GM19397 (cell line): ENCODE measurements around the gene ADD2.

Source experiments
- ATAC-seq: cut with Tn5 transposase; IDR thresholded peaks from one replicate; pipeline ENCODE4 v1.9.1; 2021; ENCODE audit warnings: mild to moderate bottlenecking, moderate library complexity; ENCODE audit not compliant: unreplicated experiment

The ADD2 gene

DNA sequence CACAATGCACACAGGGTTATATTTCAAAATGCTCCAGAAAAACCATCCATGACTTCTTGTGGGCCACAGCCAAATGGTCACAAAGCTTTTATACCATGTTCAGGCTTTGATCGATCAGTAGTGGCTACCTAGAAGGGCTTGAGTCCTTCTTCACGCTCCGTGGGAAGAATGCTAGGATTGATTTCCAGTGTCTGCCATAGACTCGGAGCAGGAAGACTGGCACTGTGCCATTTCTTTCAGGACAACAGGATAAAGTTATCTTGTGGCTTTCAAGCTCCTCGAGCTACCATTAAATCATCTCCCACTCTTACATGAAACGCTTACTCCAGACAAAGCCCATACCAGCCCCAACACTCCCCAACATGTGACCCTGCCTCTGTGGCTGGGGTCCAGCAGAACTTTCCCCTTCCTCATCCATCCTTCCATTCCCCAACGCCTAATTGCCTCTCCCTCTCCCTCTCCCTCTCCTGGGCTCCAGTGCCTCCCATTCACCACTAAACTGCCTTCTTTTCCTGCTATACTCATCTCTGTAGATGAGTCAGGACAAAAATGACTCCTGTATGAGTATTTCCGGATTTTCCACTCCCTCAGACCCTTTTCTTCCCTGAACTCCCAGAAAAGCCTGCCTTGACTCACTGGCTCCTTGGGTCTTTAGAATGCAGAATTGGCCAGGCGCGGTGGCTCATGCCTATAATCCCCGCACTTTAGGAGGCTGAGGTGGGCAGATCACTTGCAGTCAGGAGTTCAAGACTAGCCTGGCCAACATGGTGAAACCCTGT, 40.9 kb downstream of the ADD2 start:
- ATAC-seq = no peak

DNA sequence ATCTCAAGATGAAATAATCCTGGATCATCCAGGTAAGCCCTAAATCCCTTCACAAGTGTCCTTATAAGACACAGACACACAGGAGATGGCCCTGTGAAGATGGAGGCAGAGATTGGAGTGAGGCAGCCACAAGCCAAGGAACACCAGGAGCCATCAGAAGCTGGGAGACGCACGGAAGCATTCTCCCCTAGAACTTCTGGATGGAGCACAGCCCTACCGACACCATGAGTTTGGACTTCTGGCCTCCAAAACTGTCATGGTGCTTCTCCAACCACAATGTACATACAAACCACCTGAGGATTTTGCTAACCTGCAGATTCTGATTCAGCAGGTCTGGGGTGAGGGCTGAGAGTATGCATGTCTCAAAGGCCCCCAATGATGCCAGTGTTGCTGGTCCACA, 42.5 kb downstream of the ADD2 start:
- ATAC-seq = no peak

DNA sequence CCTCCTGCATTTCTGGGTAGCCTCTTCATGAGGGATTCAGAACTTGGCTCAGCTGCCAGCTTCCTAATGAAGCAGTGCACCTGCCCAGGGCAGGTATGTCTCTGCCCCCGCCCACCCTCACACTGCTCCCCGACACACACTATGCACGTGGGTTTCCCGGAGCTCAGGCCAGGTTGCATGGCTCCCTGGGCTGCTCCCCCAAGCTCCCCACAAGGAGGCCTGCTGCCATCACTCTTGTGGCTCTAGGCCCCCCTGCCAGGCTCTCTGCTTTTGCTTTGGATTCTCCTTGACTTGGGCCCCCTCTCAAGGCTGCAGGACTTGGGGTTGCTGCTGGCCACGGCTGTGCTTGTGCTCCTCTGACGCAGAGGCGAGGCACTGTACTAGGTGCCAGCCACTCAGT, 43.6 kb downstream of the ADD2 start:
- no peak for ATAC-seq

DNA sequence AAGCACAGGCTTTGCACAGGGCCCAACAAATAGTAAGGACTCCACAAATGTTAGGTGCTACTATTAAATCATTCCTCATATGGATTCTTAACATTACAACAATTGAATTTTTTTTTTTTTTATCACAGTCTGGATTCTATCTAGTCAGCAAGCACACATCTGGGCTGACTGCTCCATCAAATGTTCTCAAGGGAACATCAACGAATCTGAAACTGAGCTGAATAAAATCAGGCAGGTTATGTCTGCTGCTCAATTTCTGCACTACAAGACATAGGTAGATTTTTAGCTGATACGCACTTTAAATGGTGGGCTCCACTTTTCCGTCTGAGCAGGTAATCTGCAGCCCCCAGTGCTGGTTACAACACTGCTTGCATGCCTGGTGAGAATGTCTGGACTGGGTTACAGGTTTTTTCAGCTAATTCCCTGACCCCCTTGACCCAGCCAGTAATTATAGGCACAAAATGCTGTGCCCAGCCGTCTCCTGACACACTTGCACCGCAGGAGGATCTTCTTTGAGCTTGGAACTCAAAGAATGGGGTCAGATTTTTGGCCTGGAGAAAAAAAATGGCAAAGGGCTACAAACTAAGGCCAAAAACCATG, 44.6 kb downstream of the ADD2 start:
- no peak for ATAC-seq

DNA sequence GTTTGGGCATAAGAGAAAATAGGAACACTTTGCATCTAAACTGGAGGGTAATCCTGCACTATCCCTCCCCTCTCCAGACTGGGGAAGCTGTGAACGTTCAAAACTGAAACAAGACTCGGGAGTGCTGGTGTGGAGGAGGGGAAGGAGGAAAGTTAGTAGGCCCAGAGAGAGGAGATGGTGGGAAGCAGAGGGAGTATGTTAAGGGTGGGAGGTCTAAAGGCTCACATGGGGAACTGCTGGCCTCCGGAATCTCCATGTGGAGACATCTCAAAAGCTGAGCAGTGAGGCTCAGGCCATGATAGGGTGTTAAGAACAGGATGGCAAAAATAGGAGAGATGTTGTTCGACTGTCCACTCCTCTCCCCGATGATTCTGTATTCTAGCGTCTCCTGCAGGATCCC, 47.9 kb downstream of the ADD2 start:
- ATAC-seq = no peak

DNA sequence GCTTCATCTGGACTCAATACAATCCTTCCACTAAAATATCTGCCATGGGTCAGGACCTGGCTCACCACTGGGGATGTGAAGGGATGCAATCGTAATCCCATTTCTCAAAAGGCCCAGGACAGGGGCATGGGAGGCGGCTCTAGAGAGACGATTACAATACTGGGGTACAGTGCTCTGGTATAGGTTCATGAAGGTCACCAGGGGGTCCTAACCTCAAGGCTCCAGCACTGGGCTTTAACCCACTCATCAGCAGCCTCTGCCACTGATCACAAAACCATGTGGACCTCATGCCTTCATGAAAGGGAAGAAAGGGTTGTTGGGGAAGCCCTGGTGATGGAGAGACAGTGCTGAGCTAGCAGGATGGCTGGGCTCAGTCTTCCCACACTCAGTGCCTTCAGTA, 48.8 kb downstream of the ADD2 start:
- no peak for ATAC-seq

DNA sequence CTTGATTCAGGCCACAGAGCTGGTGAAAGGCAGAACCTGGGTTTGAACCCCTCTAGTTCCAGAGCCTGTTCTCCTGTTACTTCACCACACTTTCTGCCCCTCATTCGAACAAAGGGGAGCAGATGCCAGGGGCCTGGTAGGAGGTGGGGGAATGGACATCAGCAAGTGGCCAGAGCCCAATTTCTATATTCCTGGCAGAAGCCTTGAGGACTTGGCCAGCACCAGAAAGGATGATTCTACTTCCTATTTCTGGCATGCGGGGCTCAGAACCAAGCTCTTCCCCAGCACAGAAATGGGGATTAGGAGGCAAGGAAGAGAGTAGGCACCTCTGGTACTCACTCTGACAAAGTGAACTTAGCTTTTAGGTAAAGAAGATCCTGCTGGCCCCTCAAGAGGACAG, 49.3 kb downstream of the ADD2 start:
- no peak for ATAC-seq

DNA sequence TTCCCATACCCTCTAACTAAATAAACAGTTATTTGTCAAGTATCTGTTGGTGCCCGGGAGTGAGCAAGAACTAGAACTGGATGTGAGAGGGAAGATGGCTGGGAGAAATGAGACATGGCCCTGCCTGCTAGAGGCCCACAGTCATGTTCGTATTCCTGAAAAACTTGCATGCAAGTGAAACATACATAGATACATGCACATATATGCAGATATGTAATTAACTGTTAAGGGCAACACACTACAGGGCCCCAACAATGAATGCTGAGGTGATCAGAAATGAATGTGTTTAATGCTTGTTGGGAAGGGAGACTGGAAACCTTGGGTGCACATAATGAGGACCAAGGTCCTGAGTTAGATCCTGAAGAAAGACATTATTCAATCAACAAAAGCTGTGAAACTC, 49.8 kb downstream of the ADD2 start:
- ATAC-seq = no peak

DNA sequence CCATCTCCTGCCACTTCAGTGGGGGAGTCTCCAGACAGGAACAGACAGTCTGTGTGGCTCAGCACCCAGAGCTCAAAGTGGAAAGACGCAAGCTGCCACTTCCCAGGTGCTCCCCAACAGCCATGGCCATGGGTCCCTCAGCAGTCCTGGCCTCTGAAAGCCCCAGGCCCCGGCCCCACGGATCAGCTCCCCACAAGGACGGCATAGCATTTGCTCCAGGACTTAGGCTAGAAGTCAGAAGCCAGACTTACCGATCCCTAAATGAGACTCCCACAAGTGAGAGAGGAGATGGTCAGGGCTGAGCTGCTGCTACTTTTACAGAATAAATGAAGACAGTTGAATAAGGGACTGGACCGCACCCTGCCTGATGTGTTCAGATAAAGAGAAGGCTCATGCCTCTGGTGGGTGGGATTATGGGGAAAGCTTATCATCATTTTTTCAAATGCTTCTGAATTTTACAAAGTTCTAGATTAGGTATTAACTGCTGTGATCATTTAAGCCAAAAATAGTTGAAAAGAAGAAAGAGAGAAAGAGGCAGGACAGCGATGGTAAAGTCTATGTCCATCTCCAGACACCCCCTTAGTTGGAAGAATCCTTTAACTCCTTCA, 50.5 kb downstream of the ADD2 start:
- no peak for ATAC-seq

DNA sequence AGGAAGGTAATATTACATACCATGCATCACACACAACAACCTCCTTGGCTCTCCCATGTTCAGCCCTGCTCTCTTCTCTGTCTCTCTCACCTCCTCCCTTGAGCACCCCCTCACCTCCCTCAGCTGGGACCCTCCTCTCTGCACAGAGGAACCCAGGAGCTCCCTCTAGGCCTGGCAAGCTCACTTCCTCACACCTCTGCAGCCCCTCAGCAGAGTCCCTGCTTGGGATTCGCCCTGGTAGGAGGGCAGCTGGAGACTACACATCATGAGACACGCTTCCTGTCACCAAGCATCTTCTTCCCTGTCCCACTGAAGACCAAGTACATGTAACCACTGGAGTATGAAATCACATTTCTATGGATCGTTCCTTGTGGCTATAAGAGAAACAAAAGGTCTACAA, 51.0 kb downstream of the ADD2 start:
- ATAC-seq = no peak

DNA sequence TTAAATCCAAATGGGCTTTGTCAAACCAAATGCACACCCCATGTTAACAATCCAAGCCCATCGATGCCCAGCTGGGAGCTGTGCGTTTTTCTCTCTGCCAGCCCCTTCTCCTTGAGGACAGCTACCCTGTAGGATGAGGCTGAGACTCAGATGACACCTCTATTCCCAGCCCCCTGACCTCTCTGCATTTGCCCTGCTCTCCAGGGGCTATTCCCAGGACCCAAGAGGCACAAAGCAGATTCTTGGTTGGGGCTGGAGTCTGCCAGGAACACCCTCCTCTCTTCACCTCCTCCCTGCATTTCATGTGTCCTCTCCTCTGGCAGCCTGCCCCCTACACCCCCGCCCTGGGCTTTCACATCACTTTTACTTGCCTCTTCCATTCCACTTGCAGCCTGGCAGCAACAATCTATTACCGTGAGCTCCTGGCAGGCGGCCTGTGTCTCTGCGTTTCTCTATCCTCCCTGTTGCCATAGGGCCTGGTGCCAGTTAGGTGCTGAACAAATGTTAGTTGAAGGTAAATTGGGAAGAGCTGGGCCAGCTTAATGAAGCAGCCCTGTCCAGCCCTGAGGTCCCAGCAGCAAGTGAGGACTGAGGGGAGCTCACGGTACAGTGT, 51.8 kb downstream of the ADD2 start:
- ATAC-seq = no peak

DNA sequence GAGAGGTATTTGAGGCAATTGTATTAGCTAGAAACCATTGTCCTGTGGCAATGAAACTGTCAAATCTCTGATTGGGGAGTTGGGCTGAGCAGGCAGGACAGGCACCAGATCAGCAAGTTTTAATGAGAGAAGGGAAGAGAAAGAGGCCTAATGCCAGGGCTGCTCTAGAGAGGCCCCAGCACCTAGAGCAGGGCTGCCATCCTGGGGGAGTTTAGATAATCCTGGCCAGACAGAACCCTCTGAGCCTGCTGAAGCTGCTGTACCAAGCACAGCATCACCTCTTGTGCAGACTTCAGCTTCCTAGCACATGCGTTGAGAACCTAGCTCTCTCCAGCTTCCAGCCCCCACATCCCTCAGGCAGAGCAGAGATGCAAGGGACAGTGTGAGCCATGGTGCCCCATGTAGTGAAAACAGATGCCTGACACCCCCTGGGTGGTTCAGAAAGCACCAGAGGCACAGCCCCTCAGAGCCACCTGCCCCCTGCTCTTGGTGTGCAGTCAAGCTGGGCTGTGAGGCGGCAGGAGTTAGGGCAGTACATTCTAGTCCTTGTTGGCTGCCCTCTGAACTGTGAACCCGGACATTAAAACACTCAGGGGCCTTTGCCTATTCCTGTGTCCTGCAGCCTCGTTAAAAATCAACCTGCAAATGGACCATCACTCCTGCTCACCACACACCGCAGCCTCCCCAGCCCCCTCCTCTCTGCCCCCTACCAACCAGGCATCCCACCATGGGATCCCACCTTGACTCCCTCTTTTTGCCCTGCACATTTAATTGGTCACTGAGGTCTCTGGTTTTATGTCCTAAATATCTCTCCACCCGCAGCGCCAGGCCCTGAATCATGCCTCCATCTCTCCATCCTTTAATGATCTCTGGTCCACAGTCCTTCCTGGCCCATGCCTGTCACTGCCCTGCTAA, 52.7 kb downstream of the ADD2 start:
- no peak for ATAC-seq

DNA sequence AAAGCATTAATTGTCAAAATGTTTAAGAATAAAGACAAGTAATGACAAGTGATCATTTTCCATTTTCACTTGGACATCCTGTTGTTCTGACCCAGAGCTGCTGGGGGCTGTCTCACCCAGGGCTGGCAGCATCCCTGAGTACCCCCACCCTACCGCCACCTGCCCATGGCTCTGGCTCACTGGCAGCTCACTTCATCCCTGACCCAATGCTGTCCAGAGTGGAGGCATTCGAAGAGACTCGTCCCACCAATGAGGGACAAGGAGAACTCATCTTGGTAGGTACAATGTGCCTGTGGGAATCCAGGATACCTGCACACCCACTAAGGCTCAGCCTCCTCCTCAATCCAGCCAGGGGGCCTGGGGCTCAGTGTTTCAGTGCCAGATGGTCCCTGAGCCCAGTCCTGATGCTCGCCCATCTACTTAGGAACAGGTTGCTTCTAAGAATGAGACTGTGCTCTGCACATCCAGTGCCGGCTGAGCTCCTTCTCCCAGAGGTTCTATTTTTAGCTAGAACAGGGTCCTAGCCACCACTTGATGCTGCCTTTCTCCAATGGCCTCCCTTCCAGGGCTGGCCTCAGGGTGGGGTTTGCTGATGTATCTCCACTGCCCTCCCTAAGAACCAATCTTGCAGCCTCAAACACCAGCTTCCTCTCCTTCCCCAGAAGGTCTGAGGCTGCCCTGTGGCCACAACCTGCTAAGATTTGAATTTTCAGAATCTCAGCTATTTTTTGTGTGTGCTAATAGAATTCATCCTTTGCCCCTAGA, 53.7 kb downstream of the ADD2 start:
- ATAC-seq = no peak

DNA sequence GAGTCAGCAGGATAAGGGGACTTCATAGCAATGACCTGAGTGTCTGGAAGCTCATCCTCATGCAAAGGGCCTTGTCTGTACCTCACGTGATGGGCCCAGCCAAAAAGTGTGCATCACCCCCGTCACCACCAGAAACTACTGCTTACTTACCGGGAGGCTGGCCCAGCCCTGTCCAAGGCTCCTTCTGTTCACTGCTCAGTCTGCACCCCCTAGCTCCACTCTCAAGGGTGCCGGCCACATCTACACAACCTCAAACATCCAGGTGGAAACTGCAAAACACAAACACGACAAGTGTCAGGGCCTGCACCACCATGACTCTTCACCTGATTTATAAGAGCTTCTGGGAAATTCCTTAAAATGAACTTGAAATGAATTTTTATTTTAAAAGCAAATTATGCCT, 55.1 kb downstream of the ADD2 start:
- no peak for ATAC-seq

DNA sequence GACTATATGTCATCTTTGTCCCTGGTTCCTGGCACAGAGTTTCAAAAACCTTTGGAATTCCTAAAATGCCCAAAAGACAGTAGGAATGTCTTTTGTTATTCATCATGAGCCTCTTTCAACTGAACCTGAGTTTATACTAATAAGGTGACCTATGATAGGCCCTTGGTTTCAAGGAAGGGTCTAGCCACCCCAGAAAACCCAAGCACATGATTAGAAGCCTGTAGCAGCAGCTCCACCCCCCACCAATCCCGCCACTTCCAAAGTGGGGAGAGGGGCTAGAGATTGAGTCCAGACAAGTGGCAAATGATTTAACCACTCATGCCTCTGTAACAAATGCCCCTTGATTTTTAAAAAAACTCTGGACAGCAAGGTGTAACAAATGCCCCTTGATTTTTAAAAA, 56.8 kb downstream of the ADD2 start:
- no peak for ATAC-seq

DNA sequence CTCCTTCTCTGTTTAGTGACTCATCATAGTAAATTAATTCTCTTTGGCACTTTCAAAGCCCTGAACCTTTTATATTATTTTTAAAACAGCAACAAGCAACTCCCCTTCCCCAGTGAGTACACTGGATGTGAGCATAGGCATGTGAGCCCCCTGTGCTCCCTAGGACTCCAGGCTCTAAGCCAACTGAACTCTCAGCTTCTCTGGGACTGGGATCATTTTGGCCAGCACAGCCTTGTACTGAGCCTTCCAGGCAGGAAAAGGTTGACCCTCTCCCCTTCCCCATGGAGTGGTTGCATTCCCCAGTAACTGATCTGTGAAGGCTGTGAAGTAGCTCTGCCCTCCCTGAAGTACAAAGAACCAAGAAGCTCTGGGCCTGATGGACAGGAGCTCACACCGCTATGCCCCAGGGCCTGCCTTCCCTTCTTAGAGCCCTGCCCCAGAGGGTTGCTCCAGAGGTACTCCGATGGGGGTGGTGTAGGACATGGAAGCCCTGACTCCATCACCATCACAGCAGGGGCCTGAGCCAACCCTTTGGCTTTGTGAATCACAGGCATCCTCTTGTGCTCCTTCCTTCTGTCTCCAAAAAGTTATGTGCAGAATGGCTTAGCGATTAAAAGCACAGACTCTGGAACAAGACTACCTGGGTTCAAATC, 57.8 kb downstream of the ADD2 start:
- ATAC-seq = no peak

DNA sequence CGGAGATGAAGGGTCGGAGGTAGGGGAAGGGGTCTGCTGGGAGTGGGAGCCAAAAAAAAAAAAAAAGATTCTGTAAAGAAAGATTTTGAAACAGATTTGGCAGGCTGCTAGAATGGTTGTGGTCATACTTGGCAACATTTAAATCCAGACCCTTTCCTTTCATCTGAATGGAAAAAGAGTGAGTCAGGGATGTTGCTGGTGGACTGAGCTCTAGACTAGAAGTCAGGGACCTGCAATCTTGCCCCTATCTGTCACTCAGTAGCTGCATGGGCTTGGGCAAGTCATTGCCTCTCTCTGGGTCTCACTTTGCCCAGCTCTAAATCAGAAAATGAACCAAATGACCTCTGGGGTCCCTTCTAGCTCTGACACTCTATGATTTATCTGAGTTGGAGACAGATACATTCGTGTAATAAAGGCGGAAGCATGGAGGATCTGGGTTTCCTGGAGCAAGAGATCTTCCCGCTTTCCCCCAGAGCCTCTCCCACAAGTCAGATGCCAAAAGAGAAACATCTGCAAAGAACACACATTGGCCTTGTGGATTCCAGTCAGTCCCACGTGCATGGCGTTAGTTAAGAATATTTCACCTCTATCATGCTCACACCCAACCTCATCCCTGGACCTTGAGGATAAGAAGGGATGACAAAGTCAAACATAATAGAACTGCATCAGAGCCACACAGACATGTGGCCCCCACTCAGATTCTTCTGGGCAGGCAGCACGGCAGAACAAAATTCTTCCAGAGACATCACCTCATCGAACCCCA, 58.5 kb downstream of the ADD2 start:
- no peak for ATAC-seq

DNA sequence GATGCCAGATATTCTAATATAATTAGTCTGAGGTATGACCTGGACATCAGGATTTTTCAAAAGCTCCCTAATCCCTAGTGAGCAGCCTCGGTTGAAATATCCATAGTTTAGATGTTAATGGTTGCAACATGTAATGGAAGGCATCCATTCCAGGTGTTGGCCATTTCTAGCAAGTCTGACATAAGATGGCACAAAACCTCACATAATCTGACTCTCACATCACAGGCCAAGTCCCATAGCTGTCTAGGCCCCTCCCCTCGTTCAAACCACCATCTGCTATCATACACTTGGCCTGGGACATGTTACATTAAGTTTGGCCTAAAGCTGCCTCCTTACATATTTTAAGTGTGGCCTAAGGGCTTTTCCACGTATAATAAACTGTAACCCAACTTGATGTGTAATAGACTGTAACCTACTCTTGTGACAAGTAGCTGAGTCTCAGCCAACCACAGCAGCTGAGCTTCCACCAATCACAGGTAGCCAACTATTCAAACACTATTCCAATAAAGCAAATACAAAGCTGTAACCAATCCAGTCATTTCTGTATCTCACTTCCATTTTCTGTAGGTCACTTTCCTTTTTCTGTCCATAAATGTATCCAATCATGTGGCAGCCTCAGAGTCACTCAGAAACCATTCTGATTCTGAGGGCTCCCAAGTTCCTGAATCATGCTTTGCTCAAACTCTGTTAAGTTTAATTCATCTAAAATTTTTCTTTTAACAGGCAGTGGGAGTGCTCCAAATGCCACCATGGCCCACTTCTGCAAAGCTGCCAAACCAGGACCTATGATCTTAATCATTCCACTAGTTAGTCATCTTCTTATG, 59.4 kb downstream of the ADD2 start:
- no peak for ATAC-seq
